ENCODE data around the gene VWC2. TPM values are rescaled to one million over a fixed set of nuclear protein-coding genes. Genes with fewer than 3 reads are reported as not detected.

The VWC2 gene
- total RNA-seq, 2 experiments from 2014 or later, result not detected

- CTCF ChIA-PET, result no interaction called here
- no peaks in the 10 kb centered on the region for H3K4me1 Mint-ChIP-seq
- peaks cover 3% of the 10 kb centered on the region for H3K27me3 Mint-ChIP-seq
- H3K27ac Mint-ChIP-seq, result no peak overlapping the region
- H3K9me3 Mint-ChIP-seq, result no peaks in the 10 kb centered on the region
- H3K4me3 Mint-ChIP-seq, result no peak overlapping the region
- no peak for DNase-seq
- no peaks in the 10 kb centered on the region for H3K36me3 Mint-ChIP-seq (ENCODE audit: low read depth)
- POLR2A ChIA-PET, result no interaction called here
These were observed 110.5 kb downstream of the VWC2 start for GRCh38 chr7:49883933-49884332.

GRCh38 chr7:49885593-49886285, 112.3 kb downstream of the VWC2 start:
- Mint-ChIP-seq H3K27me3 (peaks cover 3% of the 10 kb centered on the region), H3K4me1 (no peaks in the 10 kb centered on the region), H3K27ac (no peak overlapping the region), H3K36me3 (ENCODE audit: low read depth) (no peaks in the 10 kb centered on the region), H3K9me3 (no peaks in the 10 kb centered on the region), H3K4me3 (no peak overlapping the region)
- CTCF ChIA-PET, result no interaction called here
- DNase-seq, result no peak
- POLR2A ChIA-PET, result no interaction called here

GRCh38 chr7:49892481-49892880, 119.0 kb downstream of the VWC2 start:
- no peak for DNase-seq
- Mint-ChIP-seq H3K9me3 (no peaks in the 10 kb centered on the region), H3K4me3 (no peak overlapping the region), H3K4me1 (no peaks in the 10 kb centered on the region), H3K27ac (no peak overlapping the region), H3K27me3 (no peaks in the 10 kb centered on the region), H3K36me3 (ENCODE audit: low read depth) (no peaks in the 10 kb centered on the region)
- ChIA-PET CTCF (no interaction called here), POLR2A (no interaction called here)

GRCh38 chr7:49893131-49893530, 119.7 kb downstream of the VWC2 start:
- H3K4me3 Mint-ChIP-seq, result no peak overlapping the region

GRCh38 chr7:49894543-49894942, 121.1 kb downstream of the VWC2 start:
- H3K27ac Mint-ChIP-seq, result no peak overlapping the region
- POLR2A ChIA-PET, result no interaction called here
- H3K27me3 Mint-ChIP-seq, result no peaks in the 10 kb centered on the region
- no peaks in the 10 kb centered on the region for H3K4me1 Mint-ChIP-seq
- no peak for DNase-seq
- CTCF ChIA-PET, result no interaction called here
- no peak overlapping the region for H3K4me3 Mint-ChIP-seq
- no peaks in the 10 kb centered on the region for H3K36me3 Mint-ChIP-seq (ENCODE audit: low read depth)
- no peaks in the 10 kb centered on the region for H3K9me3 Mint-ChIP-seq

More at GRCh38 chr7:49893131-49893530, 119.7 kb downstream of the VWC2 start:
- POLR2A ChIA-PET, result no interaction called here
- Mint-ChIP-seq H3K36me3 (ENCODE audit: low read depth) (no peaks in the 10 kb centered on the region), H3K27me3 (no peaks in the 10 kb centered on the region), H3K27ac (no peak overlapping the region), H3K9me3 (no peaks in the 10 kb centered on the region), H3K4me1 (no peaks in the 10 kb centered on the region)
- CTCF ChIA-PET, result no interaction called here
- DNase-seq, result no peak

GRCh38 chr7:49911909-49912308, 138.5 kb downstream of the VWC2 start:
- Mint-ChIP-seq H3K9me3 (no peaks in the 10 kb centered on the region), H3K4me3 (no peak overlapping the region), H3K36me3 (ENCODE audit: low read depth) (no peaks in the 10 kb centered on the region), H3K27me3 (no peaks in the 10 kb centered on the region), H3K27ac (no peak overlapping the region), H3K4me1 (no peaks in the 10 kb centered on the region)
- ChIA-PET CTCF (no interaction called here), POLR2A (no interaction called here)
- DNase-seq, result no peak

GRCh38 chr7:49926720-49927119, 153.3 kb downstream of the VWC2 start:
- Mint-ChIP-seq H3K9me3 (peaks cover 4% of the 10 kb centered on the region), H3K27me3 (no peaks in the 10 kb centered on the region), H3K4me3 (no peak overlapping the region), H3K27ac (no peak overlapping the region), H3K4me1 (no peaks in the 10 kb centered on the region), H3K36me3 (ENCODE audit: low read depth) (no peaks in the 10 kb centered on the region)
- DNase-seq, result no peak
- ChIA-PET CTCF (no interaction called here), POLR2A (no interaction called here)

GRCh38 chr7:49927631-49928030, 154.2 kb downstream of the VWC2 start:
- Mint-ChIP-seq H3K27ac (no peak overlapping the region), H3K36me3 (ENCODE audit: low read depth) (no peaks in the 10 kb centered on the region), H3K4me1 (no peaks in the 10 kb centered on the region), H3K9me3 (peaks cover 10% of the 10 kb centered on the region), H3K27me3 (no peaks in the 10 kb centered on the region), H3K4me3 (no peak overlapping the region)
- DNase-seq, result no peak
- CTCF ChIA-PET, result no interaction called here
- POLR2A ChIA-PET, result no interaction called here

GRCh38 chr7:49928787-49929186, 155.3 kb downstream of the VWC2 start:
- ChIA-PET CTCF (no interaction called here), POLR2A (no interaction called here)
- H3K27ac Mint-ChIP-seq, result no peak overlapping the region
- no peak overlapping the region for H3K4me3 Mint-ChIP-seq
- no peaks in the 10 kb centered on the region for H3K27me3 Mint-ChIP-seq
- H3K9me3 Mint-ChIP-seq, result peaks cover 12% of the 10 kb centered on the region
- DNase-seq, result no peak
- H3K4me1 Mint-ChIP-seq, result no peaks in the 10 kb centered on the region
- H3K36me3 Mint-ChIP-seq (ENCODE audit: low read depth), result no peaks in the 10 kb centered on the region

GRCh38 chr7:49931627-49932026, 158.2 kb downstream of the VWC2 start:
- no peaks in the 10 kb centered on the region for H3K4me1 Mint-ChIP-seq
- ChIA-PET CTCF (no interaction called here), POLR2A (no interaction called here)
- no peak for DNase-seq
- no peak overlapping the region for H3K4me3 Mint-ChIP-seq
- H3K9me3 Mint-ChIP-seq, result peaks cover 12% of the 10 kb centered on the region
- no peaks in the 10 kb centered on the region for H3K27me3 Mint-ChIP-seq
- H3K36me3 Mint-ChIP-seq (ENCODE audit: low read depth), result no peaks in the 10 kb centered on the region
- H3K27ac Mint-ChIP-seq, result no peak overlapping the region

- H3K4me1 Mint-ChIP-seq, result no peaks in the 10 kb centered on the region
- H3K27me3 Mint-ChIP-seq, result no peaks in the 10 kb centered on the region
- no peak overlapping the region for H3K4me3 Mint-ChIP-seq
- no peak overlapping the region for H3K27ac Mint-ChIP-seq
- H3K36me3 Mint-ChIP-seq (ENCODE audit: low read depth), result no peaks in the 10 kb centered on the region
- ChIA-PET POLR2A (no interaction called here), CTCF (no interaction called here)
- H3K9me3 Mint-ChIP-seq, result peaks cover 2% of the 10 kb centered on the region
- DNase-seq, result no peak
These were observed 164.2 kb downstream of the VWC2 start for GRCh38 chr7:49937608-49938007.

All from activated CD4-positive, alpha-beta memory T cell treated with anti-CD3 and anti-CD28 coated beads, Interleukin-2, amount 10 ng/mL, durations not matched to agents 7 days and 5 days (primary cell).